Measurements from ENCODE around the gene PPP5C. TPM values are rescaled to one million over a fixed set of nuclear protein-coding genes. Genes with fewer than 3 reads are reported as not detected.

PPP5C gene
- total RNA-seq, 4 donors from 2014 or later = 47.4 to 74.9 (median 62.8) TPM

DNA sequence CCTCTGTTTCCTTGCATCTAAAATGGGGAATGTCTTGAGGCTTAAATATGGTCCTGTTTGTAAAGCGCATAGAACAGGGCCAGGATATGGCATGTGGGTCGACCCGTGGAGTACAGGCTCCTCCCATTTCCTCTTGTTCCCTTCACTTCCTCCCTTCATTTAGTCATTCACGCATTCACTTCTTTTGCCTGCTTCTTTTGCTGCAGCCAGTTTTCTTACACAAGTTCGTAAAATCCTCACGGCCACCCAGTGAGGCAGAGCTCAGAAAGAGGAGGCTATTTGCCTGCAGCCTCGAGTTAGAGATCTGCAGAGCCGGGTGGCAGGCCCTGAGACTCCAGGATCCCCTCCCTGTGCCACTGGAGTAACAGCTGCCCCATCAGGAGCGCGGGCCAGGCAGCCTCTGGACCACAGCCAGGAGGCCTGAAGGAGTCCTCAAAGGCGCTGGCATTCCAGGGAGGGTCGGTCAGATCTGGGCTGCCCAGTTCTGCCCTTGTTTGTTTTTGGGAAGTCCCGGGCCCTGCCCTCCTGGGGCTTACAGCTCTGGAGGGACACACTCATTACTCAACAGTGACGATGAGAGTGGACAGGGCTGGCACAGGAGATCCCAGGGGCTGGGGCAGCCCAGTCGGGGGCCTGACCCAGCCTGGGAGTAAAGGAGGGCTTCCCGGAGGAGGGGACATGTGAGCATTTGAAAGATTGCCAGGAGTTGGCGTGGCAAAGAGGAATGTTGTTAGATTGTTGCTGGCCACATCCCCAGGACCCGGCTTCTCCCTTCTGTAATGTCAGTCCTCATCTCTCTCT, 4.6 kb downstream of the PPP5C start:
- TF ChIP-seq POLR2A (IDR thresholded peaks at IDR 0.05) = no peak
- TF ChIP-seq, protein P1, sequence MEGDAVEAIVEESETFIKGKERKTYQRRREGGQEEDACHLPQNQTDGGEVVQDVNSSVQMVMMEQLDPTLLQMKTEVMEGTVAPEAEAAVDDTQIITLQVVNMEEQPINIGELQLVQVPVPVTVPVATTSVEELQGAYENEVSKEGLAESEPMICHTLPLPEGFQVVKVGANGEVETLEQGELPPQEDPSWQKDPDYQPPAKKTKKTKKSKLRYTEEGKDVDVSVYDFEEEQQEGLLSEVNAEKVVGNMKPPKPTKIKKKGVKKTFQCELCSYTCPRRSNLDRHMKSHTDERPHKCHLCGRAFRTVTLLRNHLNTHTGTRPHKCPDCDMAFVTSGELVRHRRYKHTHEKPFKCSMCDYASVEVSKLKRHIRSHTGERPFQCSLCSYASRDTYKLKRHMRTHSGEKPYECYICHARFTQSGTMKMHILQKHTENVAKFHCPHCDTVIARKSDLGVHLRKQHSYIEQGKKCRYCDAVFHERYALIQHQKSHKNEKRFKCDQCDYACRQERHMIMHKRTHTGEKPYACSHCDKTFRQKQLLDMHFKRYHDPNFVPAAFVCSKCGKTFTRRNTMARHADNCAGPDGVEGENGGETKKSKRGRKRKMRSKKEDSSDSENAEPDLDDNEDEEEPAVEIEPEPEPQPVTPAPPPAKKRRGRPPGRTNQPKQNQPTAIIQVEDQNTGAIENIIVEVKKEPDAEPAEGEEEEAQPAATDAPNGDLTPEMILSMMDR (IDR thresholded peaks at IDR 0.05 in 4 of 5, conservative IDR thresholded peaks at IDR 0.05 in 1 of 5) = no peak
- DNase-seq (peak in 1 of 2 donors; percentile 33), ATAC-seq (no peak)
- intact Hi-C loops (cut with DNase I; ENCODE audit: low total_unique reads) = no loop called here
- in situ Hi-C loops (cut with MboI; ENCODE audit: low sequenced_read_pairs in 4 of 4) = no loop called here
- H3K27ac ChIP-seq = peak overlapping the region; percentile 48 to 73 (median 62)
- H3K9me3 ChIP-seq = no peaks in the 10 kb centered on the region
- peak overlapping the region in 2 of 4 donors; percentile 11 to 28 for H3K4me3 ChIP-seq
- peaks cover 0 to 23% of the 10 kb centered on the region in 2 donors for H3K36me3 ChIP-seq
- H3K27me3 ChIP-seq = no peaks in the 10 kb centered on the region
- H3K4me1 ChIP-seq = peaks cover 41 to 42% of the 10 kb centered on the region in 2 donors

GRCh38 chr19:46353730-46354528, 7.0 kb downstream of the PPP5C start:
- no peak for ATAC-seq
- in situ Hi-C loops (cut with MboI; ENCODE audit: low sequenced_read_pairs in 4 of 4) = no loop called here

DNA sequence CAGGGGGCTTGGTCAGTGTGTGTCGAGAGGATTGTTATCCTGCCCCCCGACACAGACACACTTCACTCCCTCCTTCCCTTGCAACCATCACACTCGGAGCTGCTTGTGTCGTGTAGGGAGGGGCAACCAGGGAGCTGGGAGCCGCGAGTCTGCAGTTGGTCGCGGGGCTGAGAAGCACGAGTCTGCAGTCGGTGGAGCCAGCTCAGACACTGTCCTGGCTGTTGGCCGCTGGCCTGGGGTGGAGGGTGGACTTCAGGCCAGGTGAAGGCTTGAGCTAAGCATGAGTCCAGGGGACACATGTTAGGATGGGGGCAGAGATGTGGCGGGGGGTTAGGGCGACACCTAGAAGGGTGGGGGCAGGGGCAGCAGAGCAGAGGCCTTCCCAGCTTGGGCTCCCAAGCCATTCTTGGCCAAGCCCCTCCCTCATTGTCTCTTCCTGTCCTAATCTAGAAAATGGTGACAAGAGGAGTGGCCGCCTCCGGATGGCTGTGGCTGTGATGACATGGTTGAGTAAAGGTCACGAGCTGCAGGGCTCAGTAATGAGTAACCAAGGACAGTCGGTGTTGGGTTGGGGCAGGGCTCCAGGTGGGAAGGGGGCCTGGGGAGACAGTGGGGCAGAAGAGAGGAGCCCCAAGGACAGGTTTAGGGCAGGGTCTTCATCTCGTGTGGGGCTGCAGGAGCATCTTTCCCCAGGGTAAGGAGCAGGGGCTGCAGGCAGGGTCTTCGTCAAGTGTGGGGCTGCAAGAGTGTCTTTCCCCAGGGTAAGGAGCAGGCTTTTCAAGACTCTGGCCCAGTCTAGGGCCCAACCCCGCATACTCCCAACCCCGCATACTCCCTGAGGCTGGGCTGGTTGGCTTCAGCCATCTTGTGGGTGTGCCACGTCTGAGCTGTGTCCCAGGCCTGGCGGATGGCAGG, 8.6 kb downstream of the PPP5C start:
- peaks cover 12 to 15% of the 10 kb centered on the region in 2 donors for H3K4me1 ChIP-seq
- intact Hi-C loops (cut with DNase I; ENCODE audit: low total_unique reads) = no loop called here
- H3K36me3 ChIP-seq = peaks cover 0 to 23% of the 10 kb centered on the region in 2 donors

More at GRCh38 chr19:46353730-46354528, 7.0 kb downstream of the PPP5C start:
- no peak for DNase-seq
- H3K27me3 ChIP-seq = no peaks in the 10 kb centered on the region
- H3K4me1 ChIP-seq = peaks cover 27 to 31% of the 10 kb centered on the region in 2 donors
- peaks cover 0 to 23% of the 10 kb centered on the region in 2 donors for H3K36me3 ChIP-seq
- H3K9me3 ChIP-seq = no peaks in the 10 kb centered on the region
- TF ChIP-seq, protein P1 (IDR thresholded peaks at IDR 0.05 in 4 of 5, conservative IDR thresholded peaks at IDR 0.05 in 1 of 5) = no peak
- no peak for TF ChIP-seq POLR2A (IDR thresholded peaks at IDR 0.05)
- no peak overlapping the region for H3K4me3 ChIP-seq
- no peak overlapping the region for H3K27ac ChIP-seq
- intact Hi-C loops (cut with DNase I; ENCODE audit: low total_unique reads) = no loop called here

More for the DNA sequence above, 8.6 kb downstream of the PPP5C start:
- ATAC-seq = no peak
- TF ChIP-seq POLR2A (IDR thresholded peaks at IDR 0.05) = no peak
- TF ChIP-seq, protein P1 (IDR thresholded peaks at IDR 0.05 in 4 of 5, conservative IDR thresholded peaks at IDR 0.05 in 1 of 5) = no peak
- Histone ChIP-seq H3K9me3 (no peaks in the 10 kb centered on the region), H3K27me3 (no peaks in the 10 kb centered on the region), H3K27ac (no peak overlapping the region), H3K4me3 (no peak overlapping the region)
- in situ Hi-C loops (cut with MboI; ENCODE audit: low sequenced_read_pairs in 4 of 4) = no loop called here
- no peak for DNase-seq

Data from gastrocnemius medialis (tissue), 4 donors.